ENCODE measurements around the gene TINAGL1. TPM values are rescaled to one million over a fixed set of nuclear protein-coding genes. Genes with fewer than 3 reads are reported as not detected.

TINAGL1 gene
- total and polyA plus RNA-seq, 4 donors = 158 to 506 (median 321) TPM

DNA sequence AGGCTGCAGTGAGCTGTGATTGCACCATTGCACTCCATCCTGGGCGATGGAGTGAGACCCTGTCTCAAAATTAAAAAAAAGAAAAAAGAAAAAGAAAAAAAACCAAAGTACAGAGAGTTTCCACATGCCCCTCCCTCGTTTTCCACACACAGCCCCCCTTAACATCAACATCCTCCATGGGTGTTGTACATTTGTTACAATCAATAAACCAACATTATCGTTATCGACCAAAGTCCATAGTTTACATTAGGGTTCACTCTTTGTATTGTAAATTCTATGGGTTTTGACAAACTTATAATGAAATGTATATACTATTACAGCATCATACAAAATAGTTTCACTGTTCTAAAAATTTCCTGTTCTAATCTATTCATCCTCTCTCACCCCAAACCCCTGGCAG is 15.9 kb upstream of the TINAGL1 start:
- ATAC-seq (ENCODE audit: low FRiP score) (no peak), DNase-seq (no peak)
- WGBS, 2 donors = 85 to 86% methylated on average over 4 of the region's 4 CpGs
- Histone ChIP-seq H3K27me3 (ENCODE audit: control insufficient read depth in 1 of 2, insufficient read depth in 2 of 2, low read length in 1 of 2) (no peaks in the 10 kb centered on the region), H3K9me3 (ENCODE audit: control insufficient read depth, low read length) (no peaks in the 10 kb centered on the region), H3K27ac (ENCODE audit: low read depth in 1 of 2, low read length in 2 of 2) (no peak overlapping the region), H3K36me3 (ENCODE audit: control insufficient read depth in 1 of 2, insufficient read depth in 2 of 2, low read length in 1 of 2) (no peaks in the 10 kb centered on the region), H3K4me3 (ENCODE audit: low read length in 2 of 2) (no peak overlapping the region), H3K4me1 (ENCODE audit: control insufficient read depth in 1 of 2, insufficient read depth in 2 of 2, low read length in 2 of 2) (no peaks in the 10 kb centered on the region)
- intact Hi-C loops (cut with DNase I) = loop anchor here (5.0 to 10.0 kb wide), 3 partner anchors 142 to 224 kb away; partner anchors contain the start of gene COL16A1 (in 1 of the 2)

GRCh38 chr1:31562707-31563360 is 13.5 kb upstream of the TINAGL1 start:
- Histone ChIP-seq H3K36me3 (ENCODE audit: control insufficient read depth in 1 of 2, insufficient read depth in 2 of 2, low read length in 1 of 2) (no peaks in the 10 kb centered on the region), H3K9me3 (ENCODE audit: control insufficient read depth, low read length) (no peaks in the 10 kb centered on the region), H3K27me3 (ENCODE audit: control insufficient read depth in 1 of 2, insufficient read depth in 2 of 2, low read length in 1 of 2) (no peaks in the 10 kb centered on the region), H3K4me3 (ENCODE audit: low read length in 2 of 2) (no peak overlapping the region), H3K27ac (ENCODE audit: low read depth in 1 of 2, low read length in 2 of 2) (no peak overlapping the region), H3K4me1 (ENCODE audit: control insufficient read depth in 1 of 2, insufficient read depth in 2 of 2, low read length in 2 of 2) (no peaks in the 10 kb centered on the region)
- intact Hi-C loops (cut with DNase I) = loop anchor here (5.0 to 10.0 kb wide), 3 partner anchors 139 to 222 kb away; partner anchors contain the start of gene COL16A1 (in 1 of the 2)
- WGBS, 2 donors = 54 to 55% methylated on average over 3 of the region's 3 CpGs
- ATAC-seq (ENCODE audit: low FRiP score) (no peak), DNase-seq (no peak)

DNA sequence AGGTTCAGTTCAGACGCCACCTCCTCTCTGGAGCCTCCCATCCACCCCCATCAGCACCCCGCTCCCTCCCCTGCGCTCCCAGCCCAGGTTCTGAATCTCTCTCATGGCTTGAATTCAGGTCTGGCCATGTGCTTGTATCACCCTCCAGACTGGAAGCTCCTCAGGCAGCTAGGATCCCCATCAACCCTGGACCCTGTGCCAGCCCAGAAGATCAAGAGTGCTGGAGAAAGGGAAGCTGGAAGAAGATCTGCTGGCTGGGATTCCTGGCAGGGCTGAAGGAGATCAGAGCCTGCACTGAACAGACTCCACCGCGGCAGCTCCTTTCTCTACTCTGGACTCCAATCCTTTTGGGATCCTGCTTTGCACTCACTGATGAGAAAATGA is 11.7 kb upstream of the TINAGL1 start:
- Histone ChIP-seq H3K4me1 (ENCODE audit: control insufficient read depth in 1 of 2, insufficient read depth in 2 of 2, low read length in 2 of 2) (peaks cover 0 to 4% of the 10 kb centered on the region in 2 donors), H3K36me3 (ENCODE audit: control insufficient read depth in 1 of 2, insufficient read depth in 2 of 2, low read length in 1 of 2) (no peaks in the 10 kb centered on the region), H3K27me3 (ENCODE audit: control insufficient read depth in 1 of 2, insufficient read depth in 2 of 2, low read length in 1 of 2) (no peaks in the 10 kb centered on the region), H3K27ac (ENCODE audit: low read depth in 1 of 2, low read length in 2 of 2) (no peak overlapping the region), H3K4me3 (ENCODE audit: low read length in 2 of 2) (no peak overlapping the region), H3K9me3 (ENCODE audit: control insufficient read depth, low read length) (no peaks in the 10 kb centered on the region)
- intact Hi-C loops (cut with DNase I) = loop anchor here (1.0 to 10.0 kb wide), 5 partner anchors 29 to 220 kb away; partner anchors contain the start of gene COL16A1 (in 1 of the 2)
- 37 to 53% methylated on average over 5 of the region's 5 CpGs for WGBS, 2 donors
- ATAC-seq (ENCODE audit: low FRiP score) (peak; percentile 36), DNase-seq (no peak)

GRCh38 chr1:31567956-31568570 is 8.3 kb upstream of the TINAGL1 start:
- Histone ChIP-seq H3K27ac (ENCODE audit: low read depth in 1 of 2, low read length in 2 of 2) (peak overlapping the region in 1 of 2 donors; percentile 78), H3K4me1 (ENCODE audit: control insufficient read depth in 1 of 2, insufficient read depth in 2 of 2, low read length in 2 of 2) (peaks cover 0 to 8% of the 10 kb centered on the region in 2 donors), H3K36me3 (ENCODE audit: control insufficient read depth in 1 of 2, insufficient read depth in 2 of 2, low read length in 1 of 2) (no peaks in the 10 kb centered on the region), H3K4me3 (ENCODE audit: low read length in 2 of 2) (no peak overlapping the region), H3K27me3 (ENCODE audit: control insufficient read depth in 1 of 2, insufficient read depth in 2 of 2, low read length in 1 of 2) (no peaks in the 10 kb centered on the region), H3K9me3 (ENCODE audit: control insufficient read depth, low read length) (no peaks in the 10 kb centered on the region)
- 20 to 22% methylated on average over 10 of the region's 10 CpGs for WGBS, 2 donors
- ATAC-seq (ENCODE audit: low FRiP score) (peak; percentile 34), DNase-seq (peak; percentile 77 to 86)
- intact Hi-C loops (cut with DNase I) = loop anchor here (1.0 to 10.0 kb wide), 6 partner anchors 49 to 219 kb away; partner anchors contain the start of genes HCRTR1 (in 1 of the 2) and PEF1 (in 1 of the 2)

GRCh38 chr1:31568895-31569595 is 7.3 kb upstream of the TINAGL1 start:
- DNase-seq = no peak
- Histone ChIP-seq H3K27me3 (ENCODE audit: control insufficient read depth in 1 of 2, insufficient read depth in 2 of 2, low read length in 1 of 2) (no peaks in the 10 kb centered on the region), H3K36me3 (ENCODE audit: control insufficient read depth in 1 of 2, insufficient read depth in 2 of 2, low read length in 1 of 2) (no peaks in the 10 kb centered on the region), H3K4me3 (ENCODE audit: low read length in 2 of 2) (no peak overlapping the region), H3K9me3 (ENCODE audit: control insufficient read depth, low read length) (no peaks in the 10 kb centered on the region), H3K27ac (ENCODE audit: low read depth in 1 of 2, low read length in 2 of 2) (peak overlapping the region in 1 of 2 donors; percentile 78), H3K4me1 (ENCODE audit: control insufficient read depth in 1 of 2, insufficient read depth in 2 of 2, low read length in 2 of 2) (peaks cover 0 to 8% of the 10 kb centered on the region in 2 donors)
- WGBS, 2 donors = 33% methylated on average over 11 of the region's 11 CpGs
- ATAC-seq (ENCODE audit: low FRiP score) = peak; percentile 23
- intact Hi-C loops (cut with DNase I) = loop anchor here (1.0 to 10.0 kb wide), 5 partner anchors 75 to 218 kb away; partner anchors contain the start of gene PEF1 (in 1 of the 2)

DNA sequence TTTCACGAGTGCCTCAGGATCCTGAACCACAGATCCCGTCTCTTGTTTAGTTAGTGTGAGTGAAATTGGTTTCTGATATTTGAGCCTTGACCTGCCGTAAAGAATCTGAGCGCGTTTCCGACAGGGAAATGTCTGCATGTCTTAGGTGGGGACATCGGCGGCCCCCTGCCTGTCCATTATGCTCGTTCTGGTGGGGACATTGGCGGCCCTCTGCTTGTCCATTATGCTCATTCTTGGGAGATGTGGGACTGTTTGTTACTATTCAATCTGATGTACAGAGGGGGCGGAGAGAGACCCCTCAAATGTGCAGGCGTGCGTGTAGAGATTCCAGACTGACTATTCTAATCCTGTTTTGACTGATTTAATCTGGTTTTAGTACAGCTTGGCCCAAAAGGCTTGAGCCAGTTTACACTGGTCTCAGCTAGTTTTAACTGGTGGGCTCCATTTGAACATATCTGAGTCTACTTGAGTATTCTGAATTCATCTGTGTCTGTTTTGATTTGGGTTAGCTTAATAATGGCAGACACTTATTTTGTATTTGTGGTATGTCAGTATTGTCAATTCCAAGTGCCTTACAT is 6.6 kb upstream of the TINAGL1 start:
- H3K4me3 ChIP-seq (ENCODE audit: low read length in 2 of 2) = no peak overlapping the region
- H3K36me3 ChIP-seq (ENCODE audit: control insufficient read depth in 1 of 2, insufficient read depth in 2 of 2, low read length in 1 of 2) = no peaks in the 10 kb centered on the region
- intact Hi-C loops (cut with DNase I) = loop anchor here (5.0 to 10.0 kb wide), 4 partner anchors 145 to 218 kb away; no protein-coding TSS in a partner anchor
- ATAC-seq (ENCODE audit: low FRiP score) (no peak), DNase-seq (no peak)
- H3K27me3 ChIP-seq (ENCODE audit: control insufficient read depth in 1 of 2, insufficient read depth in 2 of 2, low read length in 1 of 2) = no peaks in the 10 kb centered on the region
- no peaks in the 10 kb centered on the region for H3K9me3 ChIP-seq (ENCODE audit: control insufficient read depth, low read length)
- H3K27ac ChIP-seq (ENCODE audit: low read depth in 1 of 2, low read length in 2 of 2) = no peak overlapping the region
- 88% methylated on average over 13 of the region's 13 CpGs for WGBS, 2 donors
- peaks cover 0 to 8% of the 10 kb centered on the region in 2 donors for H3K4me1 ChIP-seq (ENCODE audit: control insufficient read depth in 1 of 2, insufficient read depth in 2 of 2, low read length in 2 of 2)

DNA sequence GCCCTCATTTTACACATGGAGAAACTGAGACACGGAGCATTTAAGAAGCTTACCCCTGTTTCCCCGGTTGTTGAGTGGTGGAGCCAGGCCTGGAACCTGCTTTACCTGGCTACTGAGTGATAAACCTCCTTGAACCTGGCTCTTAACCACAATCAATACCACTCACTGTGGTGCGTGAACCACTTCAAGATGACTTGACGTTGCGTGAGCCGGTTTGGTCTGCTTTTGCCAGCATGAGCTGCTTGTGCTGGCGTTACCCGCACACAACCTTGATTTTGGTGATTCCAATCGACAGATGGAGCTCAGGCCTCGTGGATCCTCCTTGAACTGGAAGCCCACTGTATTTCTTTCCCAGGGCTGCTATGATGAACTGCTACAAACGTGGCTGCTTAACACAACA is 6.1 kb upstream of the TINAGL1 start:
- ATAC-seq (ENCODE audit: low FRiP score) (no peak), DNase-seq (no peak)
- no peaks in the 10 kb centered on the region for H3K9me3 ChIP-seq (ENCODE audit: control insufficient read depth, low read length)
- H3K4me3 ChIP-seq (ENCODE audit: low read length in 2 of 2) = no peak overlapping the region
- WGBS, 2 donors = 94 to 95% methylated on average over 11 of the region's 11 CpGs
- no peaks in the 10 kb centered on the region for H3K27me3 ChIP-seq (ENCODE audit: control insufficient read depth in 1 of 2, insufficient read depth in 2 of 2, low read length in 1 of 2)
- peaks cover 0 to 8% of the 10 kb centered on the region in 2 donors for H3K4me1 ChIP-seq (ENCODE audit: control insufficient read depth in 1 of 2, insufficient read depth in 2 of 2, low read length in 2 of 2)
- H3K27ac ChIP-seq (ENCODE audit: low read depth in 1 of 2, low read length in 2 of 2) = peak overlapping the region in 1 of 2 donors; percentile 24
- intact Hi-C loops (cut with DNase I) = no loop called here
- no peaks in the 10 kb centered on the region for H3K36me3 ChIP-seq (ENCODE audit: control insufficient read depth in 1 of 2, insufficient read depth in 2 of 2, low read length in 1 of 2)

GRCh38 chr1:31570906-31571305 is 5.4 kb upstream of the TINAGL1 start:
- no peaks in the 10 kb centered on the region for H3K36me3 ChIP-seq (ENCODE audit: control insufficient read depth in 1 of 2, insufficient read depth in 2 of 2, low read length in 1 of 2)
- H3K27ac ChIP-seq (ENCODE audit: low read depth in 1 of 2, low read length in 2 of 2) = no peak overlapping the region
- no peak overlapping the region for H3K4me3 ChIP-seq (ENCODE audit: low read length in 2 of 2)
- no peaks in the 10 kb centered on the region for H3K9me3 ChIP-seq (ENCODE audit: control insufficient read depth, low read length)
- WGBS, 2 donors = 90 to 100% methylated on average over 1 of the region's 1 CpG
- intact Hi-C loops (cut with DNase I) = no loop called here
- no peak for ATAC-seq (ENCODE audit: low FRiP score)
- no peaks in the 10 kb centered on the region for H3K27me3 ChIP-seq (ENCODE audit: control insufficient read depth in 1 of 2, insufficient read depth in 2 of 2, low read length in 1 of 2)
- DNase-seq = no peak
- H3K4me1 ChIP-seq (ENCODE audit: control insufficient read depth in 1 of 2, insufficient read depth in 2 of 2, low read length in 2 of 2) = peaks cover 0 to 8% of the 10 kb centered on the region in 2 donors
